HG02852 (cell line): ENCODE data around the gene LCMT1.
"Not testable (repeated sequence)": the region's sequence is repeated elsewhere in the genome, so short reads cannot be mapped to it uniquely, and the experiment has no call there.

Experiments used
- ATAC-seq: cut with Tn5 transposase; IDR thresholded peaks from one replicate; pipeline ENCODE4 v1.9.1; 2021; ENCODE audit warnings: mild to moderate bottlenecking, moderate library complexity; ENCODE audit not compliant: unreplicated experiment

LCMT1 gene

DNA sequence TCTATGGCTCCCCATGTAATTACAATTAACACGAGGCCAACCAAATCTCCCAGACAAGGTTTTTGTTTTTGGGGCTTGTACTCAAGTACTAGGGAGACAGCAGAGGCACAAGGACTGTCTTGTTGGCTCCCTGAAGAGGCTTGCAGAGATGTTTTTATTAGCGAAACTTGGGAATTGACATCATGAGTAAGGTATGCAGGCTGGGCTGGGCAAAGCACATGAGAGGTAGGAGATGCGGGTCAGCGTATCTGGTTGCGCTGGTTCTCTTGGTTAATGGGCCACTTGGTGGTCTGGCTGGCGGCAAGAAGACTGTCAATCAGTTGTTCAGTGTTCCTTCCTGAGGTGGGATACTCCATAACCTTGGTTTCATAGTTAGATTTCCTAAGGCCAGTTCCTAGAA is 28.9 kb downstream of the LCMT1 start:
- ATAC-seq, result no peak

DNA sequence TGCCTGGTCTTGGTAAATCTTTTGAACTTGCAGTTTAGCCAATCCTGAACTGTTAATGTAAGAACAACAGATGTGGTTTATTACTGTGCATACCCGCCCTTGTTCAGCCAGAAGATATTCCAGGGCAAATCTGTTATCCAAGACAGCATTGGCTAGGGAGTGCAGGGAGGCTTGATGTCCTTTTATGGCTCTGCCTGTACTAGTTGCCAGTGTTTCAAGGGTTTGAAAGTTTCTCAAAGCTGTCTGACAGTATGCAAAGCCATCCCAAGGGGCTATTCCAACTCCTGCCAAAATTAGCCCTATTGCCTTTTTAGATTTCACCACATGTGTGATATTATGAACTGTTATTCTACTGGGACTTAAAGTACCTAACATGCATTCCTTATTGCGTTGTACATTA is 30.1 kb downstream of the LCMT1 start:
- ATAC-seq, result no peak

- no peak for ATAC-seq
These were observed 32.4 kb downstream of the LCMT1 start for GRCh38 chr16:25143928-25144327.

- ATAC-seq, result no peak
These were observed 37.1 kb downstream of the LCMT1 start for GRCh38 chr16:25148568-25149215.

- no peak for ATAC-seq
These were observed 40.5 kb downstream of the LCMT1 start for GRCh38 chr16:25151996-25152395.

DNA sequence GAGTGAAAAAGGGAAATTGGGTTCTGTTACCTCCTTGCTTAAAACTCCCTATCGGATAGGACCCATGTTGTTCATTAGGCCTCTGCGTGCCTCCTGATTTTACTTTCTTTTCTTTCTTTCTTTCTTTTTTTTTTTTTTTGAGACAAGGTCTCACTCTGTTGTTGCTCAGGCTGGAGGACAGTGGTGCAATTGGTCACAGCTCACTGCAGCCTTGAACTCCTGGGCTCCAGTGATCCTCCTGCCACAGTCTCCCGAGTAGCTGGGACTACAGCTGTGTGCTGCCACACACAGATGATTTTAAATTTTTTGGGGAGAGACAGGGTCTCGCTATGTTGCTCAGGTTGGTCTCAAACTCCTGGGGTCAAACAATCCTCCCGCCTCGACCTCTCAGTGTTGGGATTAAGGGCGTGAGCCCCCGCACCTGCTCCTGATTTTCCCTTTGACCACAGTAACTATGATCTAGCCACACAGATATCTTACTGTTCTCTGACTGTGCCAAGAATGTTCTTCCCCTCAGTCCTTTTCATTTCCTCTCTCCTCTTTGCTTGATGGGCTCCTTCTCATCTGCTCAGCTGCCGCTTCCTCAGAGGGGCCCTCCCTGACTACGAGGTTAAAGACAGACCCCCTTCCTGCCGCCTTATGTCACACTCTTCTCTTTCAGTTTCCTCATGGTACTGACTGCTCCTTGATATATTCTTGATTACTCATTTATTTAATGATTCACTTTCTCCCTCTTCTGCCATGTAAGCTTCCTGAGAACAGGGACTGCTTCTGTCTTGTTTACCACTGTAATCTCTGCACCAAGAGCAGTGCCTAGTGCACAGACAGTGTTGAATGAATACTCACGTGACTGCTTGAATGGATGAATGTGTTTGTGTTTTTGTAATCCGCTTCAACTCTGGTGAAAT is 44.3 kb downstream of the LCMT1 start:
- ATAC-seq, result no peak

GRCh38 chr16:25157271-25157875 is 45.8 kb downstream of the LCMT1 start:
- ATAC-seq, result no peak

- no peak for ATAC-seq
These were observed 46.9 kb downstream of the LCMT1 start for GRCh38 chr16:25158401-25158800.

- ATAC-seq, result no peak
These were observed 50.3 kb downstream of the LCMT1 start for GRCh38 chr16:25161753-25162367.

- no peak for ATAC-seq
These were observed 52.1 kb downstream of the LCMT1 start for GRCh38 chr16:25163683-25164082.

- no peak for ATAC-seq
These were observed 53.7 kb downstream of the LCMT1 start for GRCh38 chr16:25165284-25165683.

DNA sequence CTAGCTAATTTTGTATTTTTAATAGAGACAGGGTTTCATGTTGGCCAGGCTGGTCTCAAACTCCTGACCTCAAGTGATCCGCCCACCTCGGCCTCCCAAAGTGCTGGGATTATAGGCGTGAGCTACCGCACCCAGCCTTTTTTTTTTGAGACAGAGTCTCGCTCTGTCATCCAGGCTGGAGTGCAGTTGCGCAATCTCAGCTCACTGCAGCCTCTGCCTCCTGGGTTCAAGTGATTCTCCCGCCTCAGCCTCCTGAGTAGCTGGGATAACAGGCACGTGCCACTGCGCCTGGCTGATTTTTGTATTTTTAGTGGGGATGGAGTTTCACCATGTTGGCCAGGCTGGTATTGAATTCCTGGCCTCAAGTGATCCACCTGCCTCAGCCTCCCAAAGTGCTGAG is 56.4 kb downstream of the LCMT1 start:
- ATAC-seq, result not testable (repeated sequence)

DNA sequence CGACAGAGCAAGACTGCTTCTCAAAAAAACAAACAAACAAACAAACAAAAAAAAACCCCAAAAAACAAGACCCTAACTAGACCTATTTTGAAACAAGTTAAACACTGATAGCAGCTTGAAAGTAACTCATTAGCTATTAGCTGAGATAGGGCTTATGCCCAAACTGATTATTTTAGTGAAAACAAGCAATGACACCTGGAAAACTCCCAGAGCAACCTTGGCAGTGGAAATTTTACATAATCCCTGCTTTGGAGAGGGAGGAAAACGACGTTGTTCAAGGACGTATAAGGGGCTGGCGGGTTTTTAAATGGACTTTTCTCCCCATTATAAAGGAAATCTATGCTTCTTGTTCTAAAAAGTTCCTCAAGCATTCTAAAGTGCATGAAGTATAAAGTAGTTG is 59.8 kb downstream of the LCMT1 start:
- ATAC-seq, result no peak

DNA sequence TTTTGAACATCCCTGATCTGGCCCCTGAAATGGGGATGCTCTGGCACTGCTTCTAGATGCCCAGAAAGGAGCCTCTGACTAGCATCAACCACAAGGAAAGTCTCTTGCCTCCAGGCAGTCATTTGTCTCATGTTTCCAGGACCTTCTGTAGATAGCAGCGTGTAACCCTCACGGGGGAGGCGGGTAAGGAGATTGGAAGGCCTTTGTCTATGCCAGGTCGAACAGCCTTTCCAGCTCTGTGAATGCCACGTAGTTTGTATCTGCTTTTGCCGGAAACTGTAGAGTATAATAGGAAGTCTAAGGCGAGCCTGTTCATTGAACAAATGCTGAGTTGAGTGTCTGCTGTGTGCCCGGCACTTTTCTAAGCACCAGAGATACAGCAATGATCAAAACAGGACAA is 61.3 kb downstream of the LCMT1 start:
- ATAC-seq, result no peak

- ATAC-seq, result no peak
These were observed 62.7 kb downstream of the LCMT1 start for GRCh38 chr16:25174285-25174684.

- ATAC-seq, result no peak
These were observed 64.6 kb downstream of the LCMT1 start for GRCh38 chr16:25176136-25176535.

- ATAC-seq, result no peak
These were observed 65.9 kb downstream of the LCMT1 start for GRCh38 chr16:25177512-25177830.

DNA sequence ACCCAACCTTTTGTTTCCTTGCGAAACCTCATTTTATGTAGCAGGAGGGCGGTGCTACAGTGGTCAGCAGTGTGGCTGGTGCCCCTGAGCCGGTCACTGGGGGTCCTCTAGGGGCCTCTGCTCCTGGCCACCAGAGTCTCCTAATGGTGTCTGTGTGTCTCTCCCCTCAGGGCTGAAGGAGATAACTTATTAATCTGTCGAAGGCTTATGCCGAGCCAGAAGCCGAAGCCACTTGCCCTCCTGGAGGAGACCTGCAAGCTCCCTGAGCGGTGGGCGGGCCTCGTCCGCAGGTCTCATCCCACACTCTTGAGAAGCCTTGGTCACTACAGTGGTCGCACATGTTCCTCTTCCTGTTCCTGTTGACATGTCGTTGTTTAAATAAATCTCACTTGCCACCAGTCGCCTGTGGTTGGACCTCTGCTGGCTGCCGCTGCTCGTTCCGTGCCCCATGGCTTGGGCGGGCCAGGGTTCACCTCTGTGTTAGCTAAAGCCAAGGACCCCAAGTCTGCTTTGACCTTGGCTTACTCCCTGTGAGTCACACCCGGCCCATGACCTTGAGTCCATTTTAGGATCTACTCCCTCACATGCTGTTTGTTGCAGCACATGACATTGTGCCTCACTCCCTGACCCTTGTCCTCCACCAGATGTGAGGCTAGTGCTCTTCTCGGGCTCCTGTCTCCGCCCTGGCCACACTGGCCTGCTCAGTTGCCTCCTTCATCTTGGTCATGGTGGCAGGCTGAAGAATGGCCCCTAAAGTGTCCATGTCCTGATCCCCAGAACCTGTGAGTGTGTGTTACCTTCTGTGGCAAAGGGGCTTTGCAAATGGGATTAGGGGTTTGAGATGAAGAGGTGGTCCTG is 66.5 kb downstream of the LCMT1 start:
- no peak for ATAC-seq

- not testable (repeated sequence) for ATAC-seq
These were observed 69.7 kb downstream of the LCMT1 start for GRCh38 chr16:25181236-25181635.

- ATAC-seq, result no peak
These were observed 73.2 kb downstream of the LCMT1 start for GRCh38 chr16:25184771-25185170.

GRCh38 chr16:25187491-25187795 is 75.9 kb downstream of the LCMT1 start:
- ATAC-seq, result no peak
